GM12878 (cell line): ENCODE measurements around the gene MEN1. TPM values are rescaled to one million over a fixed set of nuclear protein-coding genes. Genes with fewer than 3 reads are reported as not detected.

Experiments used
- ATAC-seq: fragments of 200-7000 bp; cut with Tn5 transposase; 3 replicates; pipeline ENCODE4 v1.9.1; 2020; ENCODE audit warnings: mild to moderate bottlenecking, moderate library complexity
- BruUV-seq: library from RNA; stranded (reverse); fragments of 400-500 nt; replicated peaks from 2 replicates; lab custom pipeline; 2021; lab: Mats Ljungman, UMichigan
- CTCF ChIA-PET: fragments of 300-600 bp; sonication (Branson Sonifier 250); formaldehyde crosslinking; extraction: SDS; loops from one replicate; lab custom pipeline; 2021; ENCODE audit warnings: inconsistent platforms; lab: Yijun Ruan, JAX
- POLR2A ChIA-PET: fragments of 350-600 bp; formaldehyde crosslinking; extraction: SDS; loops from one replicate; lab custom pipeline; 2021; ENCODE audit warnings: inconsistent platforms; lab: Charles Lee
- RAD21 ChIA-PET: fragments of 300-600 bp; sonication (Branson Sonifier 250); formaldehyde crosslinking; loops from one replicate; lab custom pipeline; 2023; ENCODE audit warnings: antibody characterized with exemption; ENCODE audit not compliant: unreplicated experiment; lab: Charles Lee
- SMC1A ChIA-PET: fragments of 300-600 bp; sonication (Branson Sonifier 250); formaldehyde crosslinking; loops from one replicate; lab custom pipeline; 2023; ENCODE audit not compliant: unreplicated experiment, uncharacterized antibody; lab: Charles Lee
- DNase-seq: peaks from one replicate; pipeline ENCODE4 v3.0.0-alpha.2; 2011; ENCODE audit warnings: low read depth, low spot score
- FAIRE-seq: peaks from 3 replicates; lab custom pipeline; 2011; peaks lifted over from hg19 to GRCh38; lab: Jason Lieb, UNC
- H2AFZ ChIP-seq: 2 replicates; pipeline ENCODE4 v1.6.0; 2011; ENCODE audit warnings: low read depth, low read length, control low read depth; ENCODE audit not compliant: control insufficient read depth
- H3K27ac ChIP-seq: 2 replicates; pipeline ENCODE4 v1.5.1; 2011; ENCODE audit warnings: control low read depth; ENCODE audit not compliant: control insufficient read depth, insufficient read depth
- H3K27me3 ChIP-seq, 2 experiments: replicated peaks in 1 of 2; 2 replicates each; pipeline versions ENCODE4 v1.6.0 to v1.6.1; 2011; ENCODE audit warnings: low read length in 1 of 2; ENCODE audit not compliant: control insufficient read depth in 2 of 2, insufficient read depth in 2 of 2
- H3K36me3 ChIP-seq, 2 experiments: 2 replicates each; pipeline ENCODE4 v1.5.1; 2011; ENCODE audit warnings: low read length in 1 of 2; ENCODE audit not compliant: control insufficient read depth in 2 of 2, insufficient read depth in 2 of 2
- H3K4me1 ChIP-seq: 2 replicates; pipeline ENCODE4 v1.6.1; 2011; ENCODE audit warnings: mild to moderate bottlenecking, low read length, moderate library complexity, mixed read lengths; ENCODE audit not compliant: control insufficient read depth, insufficient read depth
- H3K4me2 ChIP-seq: 2 replicates; pipeline ENCODE4 v1.6.0; 2011; ENCODE audit warnings: control low read depth; ENCODE audit not compliant: control insufficient read depth, insufficient read depth
- H3K4me3 ChIP-seq: fragments of 200-600 bp; sonication (generic); 2 replicates; pipeline ENCODE4 v1.5.1; 2016
- H3K79me2 ChIP-seq: 2 replicates; pipeline ENCODE4 v1.6.0; 2011; ENCODE audit warnings: low read length; ENCODE audit not compliant: control insufficient read depth, insufficient read depth
- H3K9ac ChIP-seq: 2 replicates; pipeline ENCODE4 v1.8.0; 2011; ENCODE audit warnings: low read length, control low read depth, mixed read lengths; ENCODE audit not compliant: control insufficient read depth, insufficient read depth
- H3K9me3 ChIP-seq: replicated peaks from 3 replicates; pipeline ENCODE4 v1.5.1; 2011; ENCODE audit warnings: mild to moderate bottlenecking, low read length; ENCODE audit not compliant: control insufficient read depth, insufficient read depth
- H4K20me1 ChIP-seq: 2 replicates; pipeline ENCODE4 v1.6.0; 2011; ENCODE audit not compliant: control insufficient read depth, insufficient read depth
- BCL11A ChIP-seq: IDR thresholded peaks from 2 replicates; pipeline ENCODE4 v1.6.1; 2011; ENCODE audit warnings: low read depth, low read length
- CHD2 ChIP-seq: IDR thresholded peaks from 2 replicates; pipeline ENCODE4 v1.6.1; 2011; ENCODE audit warnings: low read depth, low read length, improper control_type of control experiment, borderline replicate concordance
- CREM ChIP-seq: IDR thresholded peaks from 2 replicates; pipeline ENCODE4 v1.6.1; 2014; ENCODE audit warnings: antibody characterized with exemption, low read depth
- FOS ChIP-seq: IDR thresholded peaks from 3 replicates; pipeline ENCODE4 v1.6.1; 2011; ENCODE audit warnings: borderline replicate concordance; ENCODE audit not compliant: insufficient read length; ENCODE audit errors: extremely low read depth
- KDM1A ChIP-seq: fragments of 200-600 bp; sonication (generic); IDR thresholded peaks from 2 replicates; pipeline ENCODE4 v1.6.1; 2016; ENCODE audit warnings: borderline replicate concordance
- POLR2AphosphoS2 ChIP-seq: IDR thresholded peaks from 2 replicates; pipeline ENCODE4 v1.6.1; 2011; ENCODE audit warnings: low read depth, mild to moderate bottlenecking, low read length, improper control_type of control experiment, moderate library complexity
- POU2F2 ChIP-seq: IDR thresholded peaks from 3 replicates; pipeline ENCODE4 v1.6.1; 2011; ENCODE audit warnings: low read depth, mild to moderate bottlenecking, low read length, borderline replicate concordance
- RUNX3 ChIP-seq: IDR thresholded peaks from 2 replicates; pipeline ENCODE4 v1.6.1; 2012; ENCODE audit warnings: low read length, inconsistent platforms
- SKIL ChIP-seq: fragments of 450-650 bp; IDR thresholded peaks from 2 replicates; pipeline ENCODE4 v1.6.1; 2017; ENCODE audit warnings: mild to moderate bottlenecking, low read depth, inconsistent platforms; ENCODE audit not compliant: poor library complexity, severe bottlenecking
- SMARCA5 ChIP-seq: fragments of 450-650 bp; IDR thresholded peaks from 2 replicates; pipeline ENCODE4 v1.6.1; 2017; ENCODE audit warnings: mild to moderate bottlenecking
- SREBF1 ChIP-seq: IDR thresholded peaks from 2 replicates; pipeline ENCODE4 v1.6.1; 2012; ENCODE audit warnings: mild to moderate bottlenecking, low read length
- SUZ12 ChIP-seq: fragments of 200-600 bp; sonication (generic); IDR thresholded peaks from one replicate; pipeline ENCODE4 v1.6.1; 2018; ENCODE audit warnings: antibody characterized with exemption, mild to moderate bottlenecking; ENCODE audit not compliant: unreplicated experiment
- TCF3 ChIP-seq: IDR thresholded peaks from 2 replicates; pipeline ENCODE4 v1.6.1; 2012; ENCODE audit warnings: low read depth, mild to moderate bottlenecking, low read length, borderline replicate concordance; ENCODE audit not compliant: insufficient read depth
- ZNF24 ChIP-seq: fragments of 450-650 bp; IDR thresholded peaks from 2 replicates; pipeline ENCODE4 v1.6.1; 2017; ENCODE audit warnings: antibody characterized with exemption, mild to moderate bottlenecking
- WGBS: methylation state at CpG from one replicate; pipeline ENCODE4 v1.1.6; 2016; ENCODE audit warnings: low lambda C conversion rate; ENCODE audit not compliant: insufficient replicate concordance, insufficient coverage; ENCODE audit errors: missing lambda C conversion rate; 5-methylcytosine and 5-hydroxymethylcytosine counted together
- in situ Hi-C: fragments of 300-500 bp; cut with MboI; formaldehyde crosslinking; loops from 9 replicates; pipeline ENCODE4 v1.14.3; 2018; ENCODE audit warnings: mixed read lengths
- intact Hi-C: fragments of 100-400 bp; cut with micrococcal nuclease; formaldehyde crosslinking; loops from one replicate; pipeline ENCODE4 v1.14.2; 2022; ENCODE audit not compliant: unreplicated experiment
- polyA plus RNA-seq, 11 experiments: library from polyadenylated mRNA; depleted of rRNA in 4 of 11; unstranded in 6 of 11; stranded (reverse) in 5 of 11; fragments of >200 nt; fragmentation: Nextera tagmentation in 4 of 11; fragmentation: Illumina TruSeq in 1 of 11; extraction: Ambion mirVana in 4 of 11; extraction: Trizol in 1 of 11; gene quantifications; 1 replicate in 1 of 11; 2 replicates in 10 of 11; pipeline versions ENCODE4 v1.2.1 to v1.2.3, GENCODE V29; 2011 to 2016; ENCODE audit warnings: inconsistent platforms in 2 of 11, missing spikeins in 2 of 11, low read depth in 1 of 11
- total RNA-seq, 4 experiments: library from RNA; depleted of rRNA in 3 of 4; stranded (reverse); fragments of >200 nt in 3 of 4; fragmentation: Illumina TruSeq in 1 of 4; extraction: Trizol in 1 of 4; gene quantifications; 2 replicates each; pipeline versions ENCODE4 v1.2.1 to v1.2.3, GENCODE V29; 2013 to 2021
- TF ChIP-seq, protein P1 (sequence below): fragments of 450-650 bp; IDR thresholded peaks from 2 replicates; pipeline ENCODE4 v1.6.1; 2017; ENCODE audit warnings: antibody characterized with exemption, mild to moderate bottlenecking, moderate library complexity

The MEN1 gene
- total and polyA plus RNA-seq, 10 of the 15 experiments (the other 5 are each of a cell fraction or from before 2014, with no cell fraction given): 2.5 to 39.7 (median 20.7) TPM

DNA sequence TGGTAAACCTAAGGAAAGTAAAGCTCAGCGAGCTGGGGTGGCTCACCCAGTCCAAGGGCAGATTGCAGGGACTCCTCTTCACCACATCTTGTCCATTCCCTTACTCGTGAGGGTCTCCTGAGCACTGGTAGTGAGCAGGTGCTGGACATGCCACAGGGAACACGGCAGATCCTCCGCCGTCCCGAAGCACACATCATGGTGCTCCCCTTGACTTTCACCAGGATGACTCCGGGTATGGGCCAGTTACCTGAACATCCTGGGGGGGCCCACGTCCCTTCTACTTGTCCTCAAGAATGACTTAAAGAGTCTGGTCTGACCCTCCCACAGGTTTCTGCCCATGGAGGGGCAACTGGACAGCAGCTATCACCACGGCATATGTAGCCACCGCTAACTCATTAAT, 24.0 kb downstream of the MEN1 start:
- no peak for TF ChIP-seq SUZ12
- TF ChIP-seq POU2F2: no peak
- TF ChIP-seq, protein P1, sequence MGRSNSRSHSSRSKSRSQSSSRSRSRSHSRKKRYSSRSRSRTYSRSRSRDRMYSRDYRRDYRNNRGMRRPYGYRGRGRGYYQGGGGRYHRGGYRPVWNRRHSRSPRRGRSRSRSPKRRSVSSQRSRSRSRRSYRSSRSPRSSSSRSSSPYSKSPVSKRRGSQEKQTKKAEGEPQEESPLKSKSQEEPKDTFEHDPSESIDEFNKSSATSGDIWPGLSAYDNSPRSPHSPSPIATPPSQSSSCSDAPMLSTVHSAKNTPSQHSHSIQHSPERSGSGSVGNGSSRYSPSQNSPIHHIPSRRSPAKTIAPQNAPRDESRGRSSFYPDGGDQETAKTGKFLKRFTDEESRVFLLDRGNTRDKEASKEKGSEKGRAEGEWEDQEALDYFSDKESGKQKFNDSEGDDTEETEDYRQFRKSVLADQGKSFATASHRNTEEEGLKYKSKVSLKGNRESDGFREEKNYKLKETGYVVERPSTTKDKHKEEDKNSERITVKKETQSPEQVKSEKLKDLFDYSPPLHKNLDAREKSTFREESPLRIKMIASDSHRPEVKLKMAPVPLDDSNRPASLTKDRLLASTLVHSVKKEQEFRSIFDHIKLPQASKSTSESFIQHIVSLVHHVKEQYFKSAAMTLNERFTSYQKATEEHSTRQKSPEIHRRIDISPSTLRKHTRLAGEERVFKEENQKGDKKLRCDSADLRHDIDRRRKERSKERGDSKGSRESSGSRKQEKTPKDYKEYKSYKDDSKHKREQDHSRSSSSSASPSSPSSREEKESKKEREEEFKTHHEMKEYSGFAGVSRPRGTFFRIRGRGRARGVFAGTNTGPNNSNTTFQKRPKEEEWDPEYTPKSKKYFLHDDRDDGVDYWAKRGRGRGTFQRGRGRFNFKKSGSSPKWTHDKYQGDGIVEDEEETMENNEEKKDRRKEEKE: no peak
- TF ChIP-seq BCL11A: no peak
- TF ChIP-seq CREM: no peak
- TF ChIP-seq FOS: no peak
- TF ChIP-seq ZNF24: no peak
- TF ChIP-seq SREBF1: no peak
- no peak for TF ChIP-seq KDM1A
- TF ChIP-seq POLR2AphosphoS2: no peak
- TF ChIP-seq SKIL: no peak
- TF ChIP-seq TCF3: no peak
- TF ChIP-seq SMARCA5: no peak
- no peak for TF ChIP-seq RUNX3
- TF ChIP-seq CHD2: no peak
- TF ChIP-seq, all 136 proteins: peak for 0
- no TSS peak for BruUV-seq
- RAD21 ChIA-PET: no interaction called here
- Histone ChIP-seq H3K4me3 (no peak overlapping the region), H3K27me3 (no peaks in the 10 kb centered on the region), H3K27ac (no peak overlapping the region), H3K9me3 (no peaks in the 10 kb centered on the region), H3K9ac (no peak overlapping the region), H4K20me1 (no peaks in the 10 kb centered on the region), H3K4me1 (peaks cover 13% of the 10 kb centered on the region), H3K4me2 (no peak overlapping the region), H2AFZ (no peak overlapping the region), H3K36me3 (peaks cover 9 to 11% of the 10 kb centered on the region in 2 experiments; a peak in 3 of 4 replicates), H3K79me2 (no peaks in the 10 kb centered on the region)
- CTCF ChIA-PET: interaction anchor here (0.8 to 5.2 kb wide), 9 partner anchors 11 to 136 kb away, joined by 3 to 41 read pairs (median 4); partner anchors contain the start of genes CDC42BPG, MAP4K2 and RASGRP2
- POLR2A ChIA-PET: interaction anchor here (0.9 to 1.4 kb wide), 5 partner anchors 14 to 336 kb away, joined by 3 to 5 read pairs (median 3); partner anchors contain the start of genes CDC42BPG, FAU and MRPL49
- in situ Hi-C loops: no loop called here
- ATAC-seq (no peak), FAIRE-seq (no peak), DNase-seq (no peak)
- WGBS: 79% methylated on average over 10 of the region's 10 CpGs
- intact Hi-C loops: loop anchor here (2.0 kb wide), 1 partner anchor 54 kb away; no protein-coding TSS in a partner anchor
- SMC1A ChIA-PET: interaction anchor here (0.6 to 2.6 kb wide), 3 partner anchors 14 to 80 kb away, joined by 3 to 9 read pairs (median 3); no protein-coding TSS in a partner anchor
